H1 (cell line): ENCODE measurements around the gene AURKAIP1. TPM values are rescaled to one million over a fixed set of nuclear protein-coding genes. Genes with fewer than 3 reads are reported as not detected.

ENCODE experiments used
- MAFK ChIP-seq: IDR thresholded peaks from 2 replicates; pipeline ENCODE4 v1.6.1; 2012; ENCODE audit warnings: low read depth, mild to moderate bottlenecking, improper control_type of control experiment, low read length
- POLR2AphosphoS5 ChIP-seq: IDR thresholded peaks from 2 replicates; pipeline ENCODE4 v1.6.1; 2011; ENCODE audit warnings: low read depth, low read length
- polyA plus RNA-seq, 7 experiments: library from polyadenylated mRNA; depleted of rRNA in 3 of 7; stranded (reverse) in 5 of 7; unstranded in 2 of 7; fragments of >200 nt in 5 of 7; fragments of 200-250 nt in 2 of 7; gene quantifications; 1 replicate in 5 of 7; 2 replicates in 1 of 7; 4 replicates in 1 of 7; pipeline versions ENCODE4 v1.2.1 to v1.2.3, GENCODE V29; 2011 to 2013; ENCODE audit warnings: missing spikeins in 2 of 7, mixed read lengths in 2 of 7
- total RNA-seq: library from RNA; stranded (reverse); fragmentation: NEBNext Ultra II Directional; extraction: Animal tissue kit (Norgen Biotek cat#: 25700); gene quantifications from 2 replicates; pipeline ENCODE4 v1.2.1, GENCODE V29; 2021
- TF ChIP-seq, protein P1 (sequence below): fragments of 300-600 bp; sonication (generic); IDR thresholded peaks from 2 replicates; pipeline ENCODE4 v1.7.1; 2012; ENCODE audit warnings: low read length, moderate library complexity, mild to moderate bottlenecking, inconsistent platforms; ENCODE audit not compliant: insufficient replicate concordance
- TF ChIP-seq, protein P2 (sequence below): IDR thresholded peaks from 2 replicates; pipeline ENCODE4 v1.6.1; 2011; ENCODE audit warnings: low read length, improper control_type of control experiment
- TF ChIP-seq, protein P3 (sequence below): IDR thresholded peaks from 2 replicates; pipeline ENCODE4 v1.6.1; 2012; ENCODE audit warnings: inconsistent platforms

Gene AURKAIP1
- total and polyA plus RNA-seq, 2 of the 8 experiments (the other 6 are each of a cell fraction or from before 2014, with no cell fraction given) = 87.8 to 194 TPM

DNA sequence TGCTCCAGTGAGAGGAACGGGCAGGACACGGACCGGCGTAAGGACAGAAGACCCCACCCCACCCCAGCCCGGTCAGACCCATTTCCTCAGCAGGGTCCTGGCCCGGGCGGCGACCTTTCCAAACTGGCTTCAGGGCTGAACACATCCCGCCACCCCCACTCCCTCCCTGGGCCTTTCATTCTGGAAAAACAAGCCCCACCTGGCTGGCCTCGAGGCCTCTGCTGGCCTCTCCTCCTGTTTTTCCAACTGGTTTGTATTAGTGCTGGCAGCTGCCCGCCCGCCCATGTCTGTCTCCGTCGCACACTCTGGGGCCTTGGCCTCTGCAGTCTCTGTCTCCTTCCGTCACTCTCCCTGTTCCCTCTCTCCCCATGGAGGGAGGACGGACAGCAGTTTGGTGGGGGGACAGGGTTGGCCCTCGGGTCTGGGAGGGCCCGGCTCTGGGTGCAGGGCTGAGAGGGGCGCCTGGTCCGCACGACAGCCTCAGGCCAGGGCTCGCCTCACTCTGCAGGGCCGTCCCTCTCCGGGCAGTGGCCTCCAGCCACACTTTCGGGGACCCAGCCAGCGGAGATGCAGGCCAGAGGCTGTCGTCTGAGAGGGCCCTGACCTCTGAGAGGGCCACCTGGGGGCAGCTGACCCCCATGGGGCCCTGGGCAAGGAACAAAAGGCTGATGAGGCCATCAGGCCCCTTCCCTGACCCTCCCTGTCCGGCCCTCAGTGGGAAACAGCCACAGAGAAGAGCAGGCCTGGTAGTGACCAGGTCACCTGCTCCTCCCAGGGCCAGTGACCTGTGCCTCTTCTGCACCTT, 15.1 kb downstream of the AURKAIP1 start (continued):
- TF ChIP-seq, protein P1, sequence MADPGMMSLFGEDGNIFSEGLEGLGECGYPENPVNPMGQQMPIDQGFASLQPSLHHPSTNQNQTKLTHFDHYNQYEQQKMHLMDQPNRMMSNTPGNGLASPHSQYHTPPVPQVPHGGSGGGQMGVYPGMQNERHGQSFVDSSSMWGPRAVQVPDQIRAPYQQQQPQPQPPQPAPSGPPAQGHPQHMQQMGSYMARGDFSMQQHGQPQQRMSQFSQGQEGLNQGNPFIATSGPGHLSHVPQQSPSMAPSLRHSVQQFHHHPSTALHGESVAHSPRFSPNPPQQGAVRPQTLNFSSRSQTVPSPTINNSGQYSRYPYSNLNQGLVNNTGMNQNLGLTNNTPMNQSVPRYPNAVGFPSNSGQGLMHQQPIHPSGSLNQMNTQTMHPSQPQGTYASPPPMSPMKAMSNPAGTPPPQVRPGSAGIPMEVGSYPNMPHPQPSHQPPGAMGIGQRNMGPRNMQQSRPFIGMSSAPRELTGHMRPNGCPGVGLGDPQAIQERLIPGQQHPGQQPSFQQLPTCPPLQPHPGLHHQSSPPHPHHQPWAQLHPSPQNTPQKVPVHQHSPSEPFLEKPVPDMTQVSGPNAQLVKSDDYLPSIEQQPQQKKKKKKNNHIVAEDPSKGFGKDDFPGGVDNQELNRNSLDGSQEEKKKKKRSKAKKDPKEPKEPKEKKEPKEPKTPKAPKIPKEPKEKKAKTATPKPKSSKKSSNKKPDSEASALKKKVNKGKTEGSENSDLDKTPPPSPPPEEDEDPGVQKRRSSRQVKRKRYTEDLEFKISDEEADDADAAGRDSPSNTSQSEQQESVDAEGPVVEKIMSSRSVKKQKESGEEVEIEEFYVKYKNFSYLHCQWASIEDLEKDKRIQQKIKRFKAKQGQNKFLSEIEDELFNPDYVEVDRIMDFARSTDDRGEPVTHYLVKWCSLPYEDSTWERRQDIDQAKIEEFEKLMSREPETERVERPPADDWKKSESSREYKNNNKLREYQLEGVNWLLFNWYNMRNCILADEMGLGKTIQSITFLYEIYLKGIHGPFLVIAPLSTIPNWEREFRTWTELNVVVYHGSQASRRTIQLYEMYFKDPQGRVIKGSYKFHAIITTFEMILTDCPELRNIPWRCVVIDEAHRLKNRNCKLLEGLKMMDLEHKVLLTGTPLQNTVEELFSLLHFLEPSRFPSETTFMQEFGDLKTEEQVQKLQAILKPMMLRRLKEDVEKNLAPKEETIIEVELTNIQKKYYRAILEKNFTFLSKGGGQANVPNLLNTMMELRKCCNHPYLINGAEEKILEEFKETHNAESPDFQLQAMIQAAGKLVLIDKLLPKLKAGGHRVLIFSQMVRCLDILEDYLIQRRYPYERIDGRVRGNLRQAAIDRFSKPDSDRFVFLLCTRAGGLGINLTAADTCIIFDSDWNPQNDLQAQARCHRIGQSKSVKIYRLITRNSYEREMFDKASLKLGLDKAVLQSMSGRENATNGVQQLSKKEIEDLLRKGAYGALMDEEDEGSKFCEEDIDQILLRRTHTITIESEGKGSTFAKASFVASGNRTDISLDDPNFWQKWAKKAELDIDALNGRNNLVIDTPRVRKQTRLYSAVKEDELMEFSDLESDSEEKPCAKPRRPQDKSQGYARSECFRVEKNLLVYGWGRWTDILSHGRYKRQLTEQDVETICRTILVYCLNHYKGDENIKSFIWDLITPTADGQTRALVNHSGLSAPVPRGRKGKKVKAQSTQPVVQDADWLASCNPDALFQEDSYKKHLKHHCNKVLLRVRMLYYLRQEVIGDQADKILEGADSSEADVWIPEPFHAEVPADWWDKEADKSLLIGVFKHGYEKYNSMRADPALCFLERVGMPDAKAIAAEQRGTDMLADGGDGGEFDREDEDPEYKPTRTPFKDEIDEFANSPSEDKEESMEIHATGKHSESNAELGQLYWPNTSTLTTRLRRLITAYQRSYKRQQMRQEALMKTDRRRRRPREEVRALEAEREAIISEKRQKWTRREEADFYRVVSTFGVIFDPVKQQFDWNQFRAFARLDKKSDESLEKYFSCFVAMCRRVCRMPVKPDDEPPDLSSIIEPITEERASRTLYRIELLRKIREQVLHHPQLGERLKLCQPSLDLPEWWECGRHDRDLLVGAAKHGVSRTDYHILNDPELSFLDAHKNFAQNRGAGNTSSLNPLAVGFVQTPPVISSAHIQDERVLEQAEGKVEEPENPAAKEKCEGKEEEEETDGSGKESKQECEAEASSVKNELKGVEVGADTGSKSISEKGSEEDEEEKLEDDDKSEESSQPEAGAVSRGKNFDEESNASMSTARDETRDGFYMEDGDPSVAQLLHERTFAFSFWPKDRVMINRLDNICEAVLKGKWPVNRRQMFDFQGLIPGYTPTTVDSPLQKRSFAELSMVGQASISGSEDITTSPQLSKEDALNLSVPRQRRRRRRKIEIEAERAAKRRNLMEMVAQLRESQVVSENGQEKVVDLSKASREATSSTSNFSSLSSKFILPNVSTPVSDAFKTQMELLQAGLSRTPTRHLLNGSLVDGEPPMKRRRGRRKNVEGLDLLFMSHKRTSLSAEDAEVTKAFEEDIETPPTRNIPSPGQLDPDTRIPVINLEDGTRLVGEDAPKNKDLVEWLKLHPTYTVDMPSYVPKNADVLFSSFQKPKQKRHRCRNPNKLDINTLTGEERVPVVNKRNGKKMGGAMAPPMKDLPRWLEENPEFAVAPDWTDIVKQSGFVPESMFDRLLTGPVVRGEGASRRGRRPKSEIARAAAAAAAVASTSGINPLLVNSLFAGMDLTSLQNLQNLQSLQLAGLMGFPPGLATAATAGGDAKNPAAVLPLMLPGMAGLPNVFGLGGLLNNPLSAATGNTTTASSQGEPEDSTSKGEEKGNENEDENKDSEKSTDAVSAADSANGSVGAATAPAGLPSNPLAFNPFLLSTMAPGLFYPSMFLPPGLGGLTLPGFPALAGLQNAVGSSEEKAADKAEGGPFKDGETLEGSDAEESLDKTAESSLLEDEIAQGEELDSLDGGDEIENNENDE = no peak
- TF ChIP-seq, protein P2, sequence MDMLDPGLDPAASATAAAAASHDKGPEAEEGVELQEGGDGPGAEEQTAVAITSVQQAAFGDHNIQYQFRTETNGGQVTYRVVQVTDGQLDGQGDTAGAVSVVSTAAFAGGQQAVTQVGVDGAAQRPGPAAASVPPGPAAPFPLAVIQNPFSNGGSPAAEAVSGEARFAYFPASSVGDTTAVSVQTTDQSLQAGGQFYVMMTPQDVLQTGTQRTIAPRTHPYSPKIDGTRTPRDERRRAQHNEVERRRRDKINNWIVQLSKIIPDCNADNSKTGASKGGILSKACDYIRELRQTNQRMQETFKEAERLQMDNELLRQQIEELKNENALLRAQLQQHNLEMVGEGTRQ = no peak
- TF ChIP-seq, protein P3, sequence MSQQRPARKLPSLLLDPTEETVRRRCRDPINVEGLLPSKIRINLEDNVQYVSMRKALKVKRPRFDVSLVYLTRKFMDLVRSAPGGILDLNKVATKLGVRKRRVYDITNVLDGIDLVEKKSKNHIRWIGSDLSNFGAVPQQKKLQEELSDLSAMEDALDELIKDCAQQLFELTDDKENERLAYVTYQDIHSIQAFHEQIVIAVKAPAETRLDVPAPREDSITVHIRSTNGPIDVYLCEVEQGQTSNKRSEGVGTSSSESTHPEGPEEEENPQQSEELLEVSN = no peak
- TF ChIP-seq POLR2AphosphoS5 = no peak
- no peak for TF ChIP-seq MAFK
